Measurements from ENCODE around the gene SLC25A5. TPM values are rescaled to one million over a fixed set of nuclear protein-coding genes. Genes with fewer than 3 reads are reported as not detected.

Gene SLC25A5
- polyA plus RNA-seq, 3 donors from 2014 or later, result 277 to 490 (median 364) TPM

GRCh38 chrX:119459181-119459580, 9.1 kb upstream of the SLC25A5 start:
- Mint-ChIP-seq H3K27ac (no peak overlapping the region), H3K4me3 (no peak overlapping the region), H3K4me1 (no peaks in the 10 kb centered on the region), H3K9me3 (no peaks in the 10 kb centered on the region), H3K27me3 (ENCODE audit: low read depth in 3 of 3) (peaks cover 0 to 3% (median 0%) of the 10 kb centered on the region in 3 donors), H3K36me3 (peaks cover 0 to 3% (median 0%) of the 10 kb centered on the region in 3 donors)
- no peak for DNase-seq

- H3K27me3 Mint-ChIP-seq (ENCODE audit: low read depth in 3 of 3), result peaks cover 3 to 7% (median 5%) of the 10 kb centered on the region in 3 donors
- no peak overlapping the region for H3K4me3 Mint-ChIP-seq
- no peaks in the 10 kb centered on the region for H3K36me3 Mint-ChIP-seq
- no peak overlapping the region for H3K27ac Mint-ChIP-seq
- no peak for DNase-seq
- H3K4me1 Mint-ChIP-seq, result peaks cover 7 to 15% of the 10 kb centered on the region in 2 donors
- H3K9me3 Mint-ChIP-seq, result no peaks in the 10 kb centered on the region
These were observed 2.7 kb upstream of the SLC25A5 start for GRCh38 chrX:119465555-119465954.

- DNase-seq, result no peak
- H3K36me3 Mint-ChIP-seq, result no peaks in the 10 kb centered on the region
- H3K27ac Mint-ChIP-seq, result no peak overlapping the region
- H3K4me3 Mint-ChIP-seq, result peak overlapping the region in 2 of 5 donors; percentile 2 to 19
- peaks cover 7 to 15% of the 10 kb centered on the region in 2 donors for H3K4me1 Mint-ChIP-seq
- H3K9me3 Mint-ChIP-seq, result no peaks in the 10 kb centered on the region
- peaks cover 3 to 7% (median 5%) of the 10 kb centered on the region in 3 donors for H3K27me3 Mint-ChIP-seq (ENCODE audit: low read depth in 3 of 3)
These were observed 1.3 kb upstream of the SLC25A5 start for GRCh38 chrX:119466970-119467369.

GRCh38 chrX:119467433-119467832, 811 bp upstream of the SLC25A5 start:
- Mint-ChIP-seq H3K27ac (peak overlapping the region in 1 of 6 donors; percentile 57), H3K27me3 (ENCODE audit: low read depth in 3 of 3) (peaks cover 3 to 7% (median 5%) of the 10 kb centered on the region in 3 donors), H3K36me3 (no peaks in the 10 kb centered on the region), H3K9me3 (no peaks in the 10 kb centered on the region), H3K4me3 (peak overlapping the region in 2 of 5 donors; percentile 88 to 89), H3K4me1 (peaks cover 7 to 15% of the 10 kb centered on the region in 2 donors)
- DNase-seq, result no peak

- Mint-ChIP-seq H3K36me3 (no peaks in the 10 kb centered on the region), H3K27me3 (ENCODE audit: low read depth in 3 of 3) (peaks cover 3 to 5% (median 5%) of the 10 kb centered on the region in 3 donors), H3K9me3 (no peaks in the 10 kb centered on the region), H3K4me1 (peaks cover 7 to 15% of the 10 kb centered on the region in 2 donors), H3K4me3 (peak overlapping the region; percentile 77 to 89 (median 85)), H3K27ac (peak overlapping the region; percentile 79 to 93 (median 91))
- peak; percentile 84 to 88 (median 87) for DNase-seq
These were observed 488 bp downstream of the SLC25A5 start for GRCh38 chrX:119468551-119469312.

- peak overlapping the region; percentile 71 to 93 (median 90) for H3K27ac Mint-ChIP-seq
- H3K9me3 Mint-ChIP-seq, result no peaks in the 10 kb centered on the region
- DNase-seq, result no peak
- no peaks in the 10 kb centered on the region for H3K36me3 Mint-ChIP-seq
- peaks cover 7 to 15% of the 10 kb centered on the region in 2 donors for H3K4me1 Mint-ChIP-seq
- peaks cover 3 to 5% (median 5%) of the 10 kb centered on the region in 3 donors for H3K27me3 Mint-ChIP-seq (ENCODE audit: low read depth in 3 of 3)
- H3K4me3 Mint-ChIP-seq, result peak overlapping the region; percentile 73 to 89 (median 83)
These were observed 1.0 kb downstream of the SLC25A5 start for GRCh38 chrX:119469313-119469635.

- Mint-ChIP-seq H3K27ac (no peak overlapping the region), H3K9me3 (no peaks in the 10 kb centered on the region), H3K4me1 (peaks cover 0 to 1% of the 10 kb centered on the region in 2 donors), H3K27me3 (ENCODE audit: low read depth in 3 of 3) (no peaks in the 10 kb centered on the region), H3K36me3 (peaks cover 0 to 2% (median 0%) of the 10 kb centered on the region in 3 donors), H3K4me3 (no peak overlapping the region)
- no peak for DNase-seq
These were observed 6.6 kb downstream of the SLC25A5 start for GRCh38 chrX:119474615-119475388.

- Mint-ChIP-seq H3K27me3 (ENCODE audit: low read depth in 3 of 3) (no peaks in the 10 kb centered on the region), H3K27ac (no peak overlapping the region), H3K36me3 (peaks cover 0 to 2% (median 0%) of the 10 kb centered on the region in 3 donors)
These were observed 7.3 kb downstream of the SLC25A5 start for GRCh38 chrX:119475389-119476101.

GRCh38 chrX:119477812-119478232, 9.6 kb downstream of the SLC25A5 start:
- Mint-ChIP-seq H3K4me3 (no peak overlapping the region), H3K4me1 (peaks cover 7% of the 10 kb centered on the region in 2 donors), H3K36me3 (peaks cover 0 to 2% (median 0%) of the 10 kb centered on the region in 3 donors), H3K9me3 (no peaks in the 10 kb centered on the region), H3K27ac (no peak overlapping the region), H3K27me3 (ENCODE audit: low read depth in 3 of 3) (no peaks in the 10 kb centered on the region)
- no peak for DNase-seq

More at GRCh38 chrX:119475389-119476101, 7.3 kb downstream of the SLC25A5 start:
- DNase-seq, result no peak
- no peaks in the 10 kb centered on the region for H3K4me1 Mint-ChIP-seq
- no peaks in the 10 kb centered on the region for H3K9me3 Mint-ChIP-seq
- no peak overlapping the region for H3K4me3 Mint-ChIP-seq

- Mint-ChIP-seq H3K9me3 (no peaks in the 10 kb centered on the region), H3K4me3 (no peak overlapping the region), H3K27me3 (ENCODE audit: low read depth in 3 of 3) (peaks cover 0 to 2% (median 0%) of the 10 kb centered on the region in 3 donors), H3K27ac (no peak overlapping the region), H3K4me1 (peaks cover 9 to 11% of the 10 kb centered on the region in 2 donors), H3K36me3 (peaks cover 0 to 2% (median 0%) of the 10 kb centered on the region in 3 donors)
- no peak for DNase-seq
These were observed 10.3 kb downstream of the SLC25A5 start for GRCh38 chrX:119478504-119478903.

- Mint-ChIP-seq H3K9me3 (no peaks in the 10 kb centered on the region), H3K4me3 (no peak overlapping the region), H3K4me1 (peaks cover 9 to 11% of the 10 kb centered on the region in 2 donors), H3K36me3 (no peaks in the 10 kb centered on the region), H3K27me3 (ENCODE audit: low read depth in 3 of 3) (peaks cover 0 to 2% (median 0%) of the 10 kb centered on the region in 3 donors), H3K27ac (no peak overlapping the region)
- no peak for DNase-seq
These were observed 11.6 kb downstream of the SLC25A5 start for GRCh38 chrX:119479845-119480244.

- H3K27me3 Mint-ChIP-seq (ENCODE audit: low read depth in 3 of 3), result peaks cover 0 to 2% (median 2%) of the 10 kb centered on the region in 3 donors
These were observed 13.1 kb downstream of the SLC25A5 start for GRCh38 chrX:119481323-119481801.

GRCh38 chrX:119482041-119482440, 13.8 kb downstream of the SLC25A5 start:
- Mint-ChIP-seq H3K27me3 (ENCODE audit: low read depth in 3 of 3) (peaks cover 0 to 2% (median 2%) of the 10 kb centered on the region in 3 donors), H3K9me3 (no peaks in the 10 kb centered on the region), H3K4me3 (peak overlapping the region; percentile 82 to 91 (median 87)), H3K4me1 (peaks cover 9 to 11% of the 10 kb centered on the region in 2 donors), H3K27ac (peak overlapping the region in 2 of 6 donors; percentile 30 to 73), H3K36me3 (no peaks in the 10 kb centered on the region)
- DNase-seq, result no peak

More at GRCh38 chrX:119481323-119481801, 13.1 kb downstream of the SLC25A5 start:
- no peak overlapping the region for H3K4me3 Mint-ChIP-seq
- no peaks in the 10 kb centered on the region for H3K36me3 Mint-ChIP-seq
- no peaks in the 10 kb centered on the region for H3K9me3 Mint-ChIP-seq
- no peak overlapping the region for H3K27ac Mint-ChIP-seq
- H3K4me1 Mint-ChIP-seq, result peaks cover 9 to 11% of the 10 kb centered on the region in 2 donors
- DNase-seq, result no peak

Data from immature natural killer cell (primary cell).